MCF 10A (cell line): ENCODE data around the gene SH3BGRL. TPM values are rescaled to one million over a fixed set of nuclear protein-coding genes. Genes with fewer than 3 reads are reported as not detected.

Experiments used
- BruUV-seq: library from RNA; stranded (reverse); fragments of 400-500 nt; replicated peaks from 2 replicates; lab custom pipeline; 2021; lab: Mats Ljungman, UMichigan
- CTCF ChIA-PET: fragments of 300-600 bp; sonication (Branson Sonifier 250); formaldehyde crosslinking; extraction: SDS; loops from one replicate; lab custom pipeline; 2021; ENCODE audit warnings: antibody characterized with exemption, inconsistent platforms; lab: Yijun Ruan, JAX
- POLR2A ChIA-PET: fragments of 300-600, 350-650 bp; sonication (Branson Sonifier 250); formaldehyde crosslinking; extraction: SDS; loops from one replicate; lab custom pipeline; 2020; ENCODE audit warnings: antibody characterized with exemption, inconsistent platforms; lab: Yijun Ruan, JAX
- DNase-seq: peaks from one replicate; pipeline ENCODE4 v3.0.0-alpha.2; 2018; ENCODE audit not compliant: unreplicated experiment
- H3K27ac Mint-ChIP-seq: one replicate; pipeline ENCODE4 v1.8.0; 2022; ENCODE audit warnings: mild to moderate bottlenecking, low read depth, mixed read lengths; ENCODE audit not compliant: unreplicated experiment
- H3K27me3 Mint-ChIP-seq: one replicate; pipeline ENCODE4 v1.8.0; 2022; ENCODE audit warnings: mixed read lengths; ENCODE audit not compliant: insufficient read depth, unreplicated experiment
- H3K36me3 Mint-ChIP-seq: one replicate; pipeline ENCODE4 v1.8.0; 2022; ENCODE audit warnings: mild to moderate bottlenecking, moderate library complexity, mixed read lengths; ENCODE audit not compliant: insufficient read depth, unreplicated experiment
- H3K4me1 Mint-ChIP-seq: one replicate; pipeline ENCODE4 v1.8.0; 2022; ENCODE audit warnings: mixed read lengths; ENCODE audit not compliant: insufficient read depth, unreplicated experiment
- H3K4me3 Mint-ChIP-seq: one replicate; pipeline ENCODE4 v1.8.0; 2022; ENCODE audit warnings: mild to moderate bottlenecking, moderate library complexity, mixed read lengths; ENCODE audit not compliant: unreplicated experiment
- H3K9me3 Mint-ChIP-seq: one replicate; pipeline ENCODE4 v1.8.0; 2022; ENCODE audit warnings: mixed read lengths; ENCODE audit not compliant: unreplicated experiment
- intact Hi-C: fragments of 100-400 bp; cut with micrococcal nuclease; formaldehyde crosslinking; loops from 2 replicates; pipeline ENCODE4 v1.14.1; 2022
- total RNA-seq: library from RNA; stranded (reverse); gene quantifications from 2 replicates; pipeline ENCODE4 v1.2.3, GENCODE V29; 2022
- TF ChIP-seq, protein P1 (sequence below): fragments of 200-600 bp; IDR thresholded peaks from one replicate; pipeline ENCODE4 v1.8.0; 2022; ENCODE audit warnings: antibody characterized with exemption, mild to moderate bottlenecking; ENCODE audit not compliant: unreplicated experiment

Gene SH3BGRL
- total RNA-seq, 1 experiment from 2014 or later = 53.4 TPM

GRCh38 chrX:81202943-81203342 is 1.0 kb downstream of the SH3BGRL start:
- H3K36me3 Mint-ChIP-seq = no peaks in the 10 kb centered on the region
- H3K4me3 Mint-ChIP-seq = peak overlapping the region; percentile 88
- intact Hi-C loops = no loop called here
- TF ChIP-seq, protein P1, sequence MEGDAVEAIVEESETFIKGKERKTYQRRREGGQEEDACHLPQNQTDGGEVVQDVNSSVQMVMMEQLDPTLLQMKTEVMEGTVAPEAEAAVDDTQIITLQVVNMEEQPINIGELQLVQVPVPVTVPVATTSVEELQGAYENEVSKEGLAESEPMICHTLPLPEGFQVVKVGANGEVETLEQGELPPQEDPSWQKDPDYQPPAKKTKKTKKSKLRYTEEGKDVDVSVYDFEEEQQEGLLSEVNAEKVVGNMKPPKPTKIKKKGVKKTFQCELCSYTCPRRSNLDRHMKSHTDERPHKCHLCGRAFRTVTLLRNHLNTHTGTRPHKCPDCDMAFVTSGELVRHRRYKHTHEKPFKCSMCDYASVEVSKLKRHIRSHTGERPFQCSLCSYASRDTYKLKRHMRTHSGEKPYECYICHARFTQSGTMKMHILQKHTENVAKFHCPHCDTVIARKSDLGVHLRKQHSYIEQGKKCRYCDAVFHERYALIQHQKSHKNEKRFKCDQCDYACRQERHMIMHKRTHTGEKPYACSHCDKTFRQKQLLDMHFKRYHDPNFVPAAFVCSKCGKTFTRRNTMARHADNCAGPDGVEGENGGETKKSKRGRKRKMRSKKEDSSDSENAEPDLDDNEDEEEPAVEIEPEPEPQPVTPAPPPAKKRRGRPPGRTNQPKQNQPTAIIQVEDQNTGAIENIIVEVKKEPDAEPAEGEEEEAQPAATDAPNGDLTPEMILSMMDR = no peak
- DNase-seq = no peak
- BruUV-seq = no TSS peak
- H3K4me1 Mint-ChIP-seq = peaks cover 15% of the 10 kb centered on the region
- no peaks in the 10 kb centered on the region for H3K27me3 Mint-ChIP-seq
- CTCF ChIA-PET = interaction anchor here (0.6 to 1.1 kb wide), 6 partner anchors 9 to 338 kb away, joined by 3 read pairs; no protein-coding TSS in a partner anchor
- peaks cover 17% of the 10 kb centered on the region for H3K9me3 Mint-ChIP-seq
- POLR2A ChIA-PET = interaction anchor here (1.5 to 2.9 kb wide), 6 partner anchors 13 to 395 kb away, joined by 3 to 55 read pairs (median 8); no protein-coding TSS in a partner anchor
- H3K27ac Mint-ChIP-seq = peak overlapping the region; percentile 95

DNA sequence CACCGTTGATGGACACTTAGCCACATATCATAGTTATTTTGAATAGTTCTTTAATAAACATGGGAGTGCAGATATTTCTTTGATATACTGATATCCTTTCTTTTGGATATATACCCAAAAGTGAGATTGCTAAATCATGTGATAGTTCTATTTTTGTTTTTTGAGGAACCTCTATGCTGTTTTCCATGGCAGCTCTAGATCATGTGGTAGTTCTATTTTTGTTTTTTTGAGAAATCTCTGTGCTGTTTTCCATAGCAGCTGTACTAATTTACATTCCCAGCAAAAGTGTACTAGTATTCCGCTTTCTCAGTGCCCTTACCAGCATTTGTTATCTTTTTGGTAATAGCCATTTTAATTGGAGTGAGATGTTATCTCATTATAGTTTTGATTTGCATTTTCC is 3.6 kb downstream of the SH3BGRL start:
- H3K27ac Mint-ChIP-seq = no peak overlapping the region
- ChIA-PET POLR2A (interaction anchor here (1.1 to 1.5 kb wide), 3 partner anchors 39 to 111 kb away, joined by 3 to 4 read pairs (median 3); no protein-coding TSS in a partner anchor), CTCF (interaction anchor here (0.8 to 1.7 kb wide), 2 partner anchors 172 to 1898 kb away, joined by 4 to 5 read pairs; no protein-coding TSS in a partner anchor)
- no peaks in the 10 kb centered on the region for H3K27me3 Mint-ChIP-seq
- H3K9me3 Mint-ChIP-seq = peaks cover 15% of the 10 kb centered on the region
- no peaks in the 10 kb centered on the region for H3K36me3 Mint-ChIP-seq
- TF ChIP-seq, protein P1 = no peak
- no TSS peak for BruUV-seq
- H3K4me1 Mint-ChIP-seq = peaks cover 15% of the 10 kb centered on the region
- no peak for DNase-seq
- intact Hi-C loops = no loop called here
- H3K4me3 Mint-ChIP-seq = no peak overlapping the region

GRCh38 chrX:81206476-81206875 is 4.6 kb downstream of the SH3BGRL start:
- Mint-ChIP-seq H3K27me3 (no peaks in the 10 kb centered on the region), H3K36me3 (peaks cover 5% of the 10 kb centered on the region), H3K9me3 (peaks cover 15% of the 10 kb centered on the region), H3K27ac (peak overlapping the region; percentile 46), H3K4me1 (peaks cover 15% of the 10 kb centered on the region), H3K4me3 (no peak overlapping the region)
- TF ChIP-seq, protein P1 = no peak
- intact Hi-C loops = no loop called here
- no peak for DNase-seq
- ChIA-PET POLR2A (interaction anchor here (0.7 kb wide), 1 partner anchor 20 kb away, joined by 3 read pairs; no protein-coding TSS in a partner anchor), CTCF (interaction anchor here (0.6 to 0.9 kb wide), 3 partner anchors 9 to 1552 kb away, joined by 3 to 4 read pairs (median 3); no protein-coding TSS in a partner anchor)
- BruUV-seq = no TSS peak

GRCh38 chrX:81208916-81209315 is 7.0 kb downstream of the SH3BGRL start:
- H3K9me3 Mint-ChIP-seq = peaks cover 20% of the 10 kb centered on the region
- peaks cover 15% of the 10 kb centered on the region for H3K4me1 Mint-ChIP-seq
- peaks cover 12% of the 10 kb centered on the region for H3K36me3 Mint-ChIP-seq
- intact Hi-C loops = no loop called here
- H3K27ac Mint-ChIP-seq = no peak overlapping the region
- ChIA-PET CTCF (no interaction called here), POLR2A (no interaction called here)
- no peak for DNase-seq
- TF ChIP-seq, protein P1 = no peak
- no TSS peak for BruUV-seq
- no peaks in the 10 kb centered on the region for H3K27me3 Mint-ChIP-seq
- no peak overlapping the region for H3K4me3 Mint-ChIP-seq
